HG03064 (cell line): Measurements from ENCODE around the gene MUS81.
"Not testable (repeated sequence)": the region's sequence is repeated elsewhere in the genome, so short reads cannot be mapped to it uniquely, and the experiment has no call there.

ENCODE experiments used
- ATAC-seq: cut with Tn5 transposase; IDR thresholded peaks from one replicate; pipeline ENCODE4 v1.9.1; 2021; ENCODE audit warnings: low read depth; ENCODE audit not compliant: unreplicated experiment

Gene MUS81

DNA sequence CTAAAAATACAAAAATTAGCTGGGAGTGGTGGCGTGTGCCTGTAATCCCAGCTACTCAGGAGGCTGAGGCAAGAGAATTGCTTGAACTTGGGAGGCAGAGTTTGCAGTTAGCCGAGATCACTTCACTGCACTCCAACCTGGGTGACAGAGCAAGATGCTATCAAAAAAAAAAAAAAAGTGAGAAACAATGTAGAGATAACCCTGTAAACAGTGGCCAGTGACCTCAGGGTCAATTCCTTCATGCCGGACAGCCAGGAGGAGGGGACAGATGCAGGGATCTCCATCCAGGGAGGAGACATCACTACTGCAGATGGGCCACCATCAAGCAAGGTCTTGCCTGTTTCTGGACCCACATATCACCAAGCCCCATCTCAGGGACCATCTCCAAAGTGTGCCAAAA, 12.5 kb upstream of the MUS81 start:
- ATAC-seq: no peak

DNA sequence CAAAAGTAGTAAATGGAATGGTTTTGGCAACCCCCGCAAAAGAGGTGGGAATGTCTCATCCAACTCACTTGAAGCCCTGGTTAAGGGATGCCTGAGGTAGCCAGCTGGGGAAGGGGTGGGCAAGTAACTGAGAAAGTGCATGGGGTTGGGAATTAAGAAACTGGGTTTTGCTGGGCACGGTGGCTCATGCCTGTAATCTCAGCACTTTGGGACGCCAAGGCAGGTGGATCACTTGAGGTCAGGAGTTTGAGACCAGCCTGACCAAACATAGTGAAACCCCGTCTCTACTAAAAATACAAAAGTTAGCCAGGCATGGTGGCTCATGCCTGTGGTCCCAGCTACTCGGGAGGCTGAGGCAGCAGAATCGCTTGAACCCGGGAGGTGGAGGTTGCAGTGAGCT, 11.5 kb upstream of the MUS81 start:
- not testable (repeated sequence) for ATAC-seq

- ATAC-seq: no peak
Observed at GRCh38 chr11:65849366-65849765, 10.9 kb upstream of the MUS81 start.

DNA sequence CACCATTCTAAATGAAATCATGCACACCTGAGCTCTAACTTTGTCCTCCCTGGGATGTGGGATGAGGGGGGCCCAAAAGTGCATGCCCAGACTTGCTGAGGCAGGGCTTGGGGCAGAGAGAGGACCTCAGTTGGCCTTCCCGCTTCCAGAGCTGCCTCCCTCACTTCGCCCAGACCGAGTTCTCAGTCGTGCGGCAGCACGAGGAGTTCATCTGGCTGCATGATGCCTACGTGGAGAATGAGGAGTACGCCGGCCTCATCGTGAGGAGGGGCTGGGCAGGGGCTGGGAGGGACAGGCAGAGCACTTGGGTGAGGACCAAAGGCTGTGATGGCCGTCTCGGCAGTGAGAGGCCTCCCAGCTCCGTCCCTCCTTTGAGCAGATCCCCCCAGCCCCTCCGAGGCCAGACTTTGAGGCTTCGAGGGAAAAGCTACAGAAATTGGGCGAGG, 10.4 kb upstream of the MUS81 start:
- ATAC-seq: no peak

DNA sequence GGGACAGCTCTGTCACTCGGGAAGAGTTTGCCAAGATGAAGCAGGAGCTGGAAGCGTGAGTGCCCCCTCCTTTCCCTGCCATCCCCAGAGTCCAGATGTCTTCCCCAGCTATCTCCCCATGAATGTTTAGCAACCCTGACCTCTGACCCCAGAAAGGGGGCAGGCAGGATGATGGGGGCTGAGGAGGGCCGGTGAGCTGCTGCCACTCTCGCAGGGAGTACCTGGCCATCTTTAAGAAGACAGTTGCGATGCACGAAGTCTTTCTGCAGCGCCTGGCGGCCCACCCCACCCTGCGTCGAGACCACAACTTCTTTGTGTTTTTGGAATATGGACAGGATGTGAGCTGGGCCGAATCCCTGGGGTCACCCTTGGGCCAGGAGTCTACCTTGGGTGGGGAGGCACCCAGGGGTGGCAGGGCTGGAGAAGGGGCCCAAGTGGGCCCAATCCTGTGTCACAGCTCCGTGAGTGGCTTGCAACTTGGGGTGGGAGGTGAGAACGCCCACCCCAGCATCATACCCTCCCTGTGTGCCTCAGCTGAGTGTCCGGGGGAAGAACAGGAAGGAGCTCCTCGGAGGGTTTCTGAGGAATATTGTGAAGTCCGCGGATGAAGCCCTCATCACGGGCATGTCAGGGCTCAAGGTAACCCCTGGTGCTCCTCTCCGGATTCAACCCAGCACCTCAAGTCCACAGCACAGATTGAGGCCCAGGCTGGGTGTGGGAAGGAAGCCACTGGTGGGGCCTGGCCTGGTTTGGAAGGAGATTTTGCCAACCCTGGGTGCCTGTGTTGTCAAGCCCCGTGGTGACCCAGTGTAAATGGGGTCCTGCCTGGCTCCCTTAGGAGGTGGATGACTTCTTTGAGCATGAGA, 9.8 kb upstream of the MUS81 start:
- no peak for ATAC-seq

GRCh38 chr11:65851083-65851579, 9.1 kb upstream of the MUS81 start:
- no peak for ATAC-seq

DNA sequence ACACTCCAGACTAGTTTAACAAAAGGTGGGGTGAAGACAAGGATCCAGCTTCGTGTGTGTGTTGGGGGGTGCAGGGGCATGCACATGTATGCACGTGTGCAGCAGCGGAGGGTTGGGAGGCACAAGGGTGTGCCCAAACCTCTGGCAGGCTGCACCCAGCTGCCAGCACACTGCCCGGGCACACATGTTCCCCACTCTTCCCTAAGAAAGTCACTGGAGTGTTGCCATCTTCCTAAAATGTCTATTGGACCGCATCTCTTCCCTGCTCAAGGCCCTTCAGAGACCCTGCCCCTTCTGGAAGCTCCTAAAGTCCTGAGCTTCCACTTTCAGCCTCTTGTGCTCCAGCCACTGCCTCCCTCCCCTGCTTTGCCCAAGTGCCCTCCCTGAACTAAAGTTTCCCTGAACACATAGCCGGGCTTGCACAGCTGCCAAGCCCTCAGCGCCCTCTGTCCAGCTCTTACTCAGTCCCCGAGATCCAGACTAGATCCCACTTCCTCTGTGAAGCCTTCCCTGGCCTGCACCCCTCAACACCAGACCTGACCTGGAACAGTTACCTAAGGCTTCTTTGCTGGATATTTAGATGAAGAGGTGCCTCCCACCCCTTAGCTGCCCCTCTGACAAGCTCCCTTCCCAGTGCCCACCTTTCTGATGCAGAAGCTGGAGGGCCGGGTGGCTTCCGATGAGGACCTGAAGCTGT, 8.3 kb upstream of the MUS81 start:
- ATAC-seq: no peak

- ATAC-seq: no peak
Observed at GRCh38 chr11:65852508-65853245, 7.6 kb upstream of the MUS81 start.

DNA sequence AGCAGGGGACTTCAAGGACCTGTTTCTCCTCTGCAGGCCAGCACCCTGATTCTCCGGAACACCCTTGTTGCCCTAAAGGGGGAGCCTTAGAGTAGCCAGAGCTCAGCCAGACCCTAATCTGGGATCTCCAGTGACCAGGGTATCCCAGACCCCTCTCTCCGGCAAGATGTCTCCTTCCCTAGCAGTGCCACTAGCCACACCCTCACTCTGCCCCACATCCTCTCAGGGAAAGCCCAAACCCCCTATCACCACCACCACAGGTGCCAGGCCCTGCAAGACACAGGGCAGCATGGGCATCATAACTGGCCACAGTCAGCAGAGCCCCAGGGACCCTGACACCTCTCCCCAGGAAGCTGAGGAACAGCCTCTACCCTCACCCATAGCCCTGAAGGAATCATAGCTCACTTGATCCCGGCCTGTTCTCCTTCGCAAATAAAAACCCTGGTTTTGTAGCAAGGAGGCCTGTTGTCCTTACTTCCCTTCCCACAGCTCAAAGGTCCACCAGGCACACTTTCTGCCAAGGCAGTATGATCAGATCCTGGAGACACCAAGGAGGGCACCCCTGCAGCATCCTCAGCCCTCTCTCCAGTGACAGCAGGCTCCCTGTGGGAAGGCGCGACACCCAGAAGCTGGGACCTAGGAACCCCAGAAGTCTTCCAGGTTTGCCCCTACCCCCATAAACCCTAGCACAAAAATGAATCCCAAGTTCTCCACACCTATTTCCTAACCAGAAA, 6.8 kb upstream of the MUS81 start:
- ATAC-seq: no peak

DNA sequence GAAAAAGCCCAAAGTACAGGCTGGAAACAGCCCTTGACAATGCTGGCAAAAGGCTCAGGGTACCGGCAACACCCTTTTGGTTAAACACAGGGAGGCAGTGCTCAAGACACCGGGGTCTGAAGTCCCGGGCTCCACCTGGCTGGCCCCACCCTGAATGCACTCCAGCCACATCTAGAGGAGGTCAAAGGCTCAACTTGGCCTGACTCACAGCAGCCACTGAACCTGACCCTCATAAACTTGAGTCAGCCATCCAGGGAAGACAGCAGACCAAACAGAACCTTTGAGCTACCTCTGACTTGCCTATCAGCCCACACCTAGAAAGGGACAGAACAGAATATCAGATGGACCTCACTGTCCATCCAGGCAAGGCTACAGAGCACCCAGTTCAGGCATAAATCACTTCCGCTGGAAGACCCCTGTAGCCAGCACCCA, 6.1 kb upstream of the MUS81 start:
- no peak for ATAC-seq

GRCh38 chr11:65854852-65855837, 5.1 kb upstream of the MUS81 start:
- ATAC-seq: no peak

GRCh38 chr11:65855927-65856363, 4.3 kb upstream of the MUS81 start:
- ATAC-seq: no peak

- no peak for ATAC-seq
Observed at GRCh38 chr11:65856689-65857499, 3.3 kb upstream of the MUS81 start.

DNA sequence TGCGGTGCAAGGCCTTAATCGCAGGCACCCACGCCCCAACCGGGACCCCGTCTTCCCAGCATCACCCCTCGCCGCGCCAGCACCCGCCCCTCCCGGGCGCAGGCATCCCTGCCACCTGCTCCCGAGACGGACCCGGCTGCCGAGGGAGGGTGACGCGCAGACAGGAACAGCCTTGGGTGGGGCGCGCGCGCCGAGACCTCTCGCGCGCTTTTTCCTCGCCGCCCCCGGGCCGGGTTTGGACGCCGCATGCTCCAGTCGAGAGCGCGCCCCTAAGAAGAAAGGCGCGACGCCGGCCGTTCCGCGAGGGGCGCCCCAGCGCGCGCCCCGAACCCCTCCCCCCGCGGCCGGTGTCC, 2.8 kb upstream of the MUS81 start:
- ATAC-seq: no peak

DNA sequence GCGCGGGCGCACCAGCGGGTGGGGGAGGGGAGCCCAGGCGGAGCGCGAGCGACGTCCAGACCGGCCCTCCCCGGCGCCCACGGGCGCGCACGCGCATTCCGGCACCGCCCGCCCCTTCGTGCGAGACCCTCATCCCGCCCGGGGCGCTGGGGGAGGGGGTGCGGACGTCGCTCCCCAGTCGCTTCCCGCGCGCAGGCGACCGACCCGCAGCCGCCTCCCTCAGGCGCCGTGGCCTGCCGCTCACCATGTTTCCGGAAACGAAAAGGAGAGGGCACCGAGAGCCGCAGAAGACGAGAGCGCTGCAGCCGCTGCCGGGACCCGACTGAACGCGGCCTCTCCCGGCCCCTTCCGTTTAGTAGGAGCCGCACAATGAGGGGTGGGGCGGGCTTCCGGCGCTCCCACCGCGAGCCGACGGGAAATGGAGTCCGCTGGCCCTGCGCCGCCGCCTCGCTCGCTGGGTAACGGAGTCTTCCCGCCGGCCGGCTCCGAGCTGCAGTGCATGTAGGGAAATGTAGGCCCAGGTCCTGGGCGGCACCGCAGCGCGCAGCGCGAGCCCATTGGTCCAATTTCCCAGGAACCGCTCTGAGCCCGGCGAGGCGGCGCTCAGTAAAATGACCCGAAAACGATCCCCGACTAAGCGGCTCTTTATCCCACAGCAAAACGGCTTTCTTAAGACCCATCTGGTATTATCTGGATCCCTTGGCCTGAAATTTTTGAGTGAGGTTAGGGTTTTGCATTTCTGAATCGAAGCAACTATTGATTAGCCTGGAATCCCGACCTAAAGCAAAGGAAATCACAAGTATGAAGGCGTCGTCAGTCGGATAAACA, 2.2 kb upstream of the MUS81 start, which contains the start of gene CFL1:
TSS of gene CFL1 (minus strand) at position 328 of the 828 bp plus-strand sequence. CDS start at position 247, 81 bp downstream.
- peak; percentile 34 for ATAC-seq

DNA sequence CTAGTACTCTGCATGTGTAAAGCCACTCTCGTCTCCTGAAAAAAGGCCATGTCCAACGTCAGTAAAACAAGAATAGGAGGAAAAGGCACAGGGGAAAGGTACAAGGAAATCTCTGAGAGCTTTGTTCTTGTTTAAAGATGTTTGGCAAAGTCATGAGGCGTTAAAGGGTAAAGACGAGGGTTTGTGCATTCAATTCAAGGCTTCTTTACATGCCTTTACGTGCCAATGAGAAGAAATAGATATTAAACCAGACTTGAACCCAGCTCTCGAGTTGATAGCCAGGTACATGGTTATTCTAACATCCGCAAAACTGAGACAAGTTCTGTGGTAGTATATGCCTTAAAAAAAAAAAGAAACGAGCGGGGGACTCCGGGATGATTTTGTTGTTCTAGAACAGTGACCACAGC, 1.5 kb upstream of the MUS81 start:
- no peak for ATAC-seq

DNA sequence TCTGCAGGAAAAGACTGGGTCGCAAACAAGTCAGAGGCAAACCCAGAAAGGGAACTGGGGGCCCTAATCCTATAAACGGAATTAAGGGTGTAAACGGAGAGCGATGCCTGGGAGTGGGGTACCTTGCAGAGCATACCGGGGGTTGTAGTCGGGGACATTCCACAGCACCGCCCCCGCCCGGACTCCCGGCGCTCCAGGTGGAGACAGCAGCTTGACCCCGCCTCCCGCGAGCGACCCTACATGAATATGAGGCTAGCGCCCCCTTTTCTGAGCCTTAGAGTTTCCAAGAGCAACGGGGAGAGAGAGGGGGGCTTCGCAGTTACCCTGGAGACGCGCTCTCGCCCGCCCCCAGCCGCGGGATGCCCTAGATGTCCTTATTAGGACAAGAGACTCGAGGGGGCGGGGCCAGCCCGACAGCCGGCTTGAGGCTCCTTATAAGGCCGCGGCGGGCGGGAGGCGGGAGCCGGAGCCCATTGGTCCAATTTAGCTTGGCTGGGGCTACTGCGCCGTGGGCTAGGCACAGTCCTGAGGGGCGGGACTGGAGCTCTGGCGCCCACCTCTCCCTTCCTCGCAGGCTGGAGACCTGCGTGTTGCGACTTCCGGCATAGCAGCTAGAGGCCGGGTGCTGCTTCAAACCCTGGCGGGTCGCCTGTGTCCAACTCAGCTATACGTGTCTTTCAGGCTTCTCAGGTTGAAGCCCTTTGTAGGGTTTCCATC, 980 bp upstream of the MUS81 start:
- peak; percentile 43 for ATAC-seq
